ENCODE results near the gene PPM1H.

PPM1H gene

DNA sequence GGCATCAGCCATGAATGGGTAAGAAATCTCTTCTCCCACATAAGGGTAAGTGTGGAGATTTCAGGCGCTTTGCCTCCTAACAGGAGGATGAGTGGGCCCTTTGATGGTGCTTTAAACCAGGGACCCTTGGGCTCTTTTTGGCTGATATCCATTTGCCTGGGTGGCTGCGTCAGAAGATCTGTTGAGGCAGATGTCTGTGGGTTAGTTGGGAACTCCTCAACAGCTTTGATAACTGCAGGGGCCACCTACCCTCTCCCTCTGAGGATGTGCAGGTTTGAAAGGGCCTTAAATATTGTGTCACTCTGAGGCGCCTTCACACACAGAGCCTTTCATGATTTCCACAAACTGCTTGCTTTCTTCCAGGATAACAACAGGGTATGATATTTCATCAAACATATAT, 210.7 kb downstream of the PPM1H start:
- TF ChIP-seq, protein P1, sequence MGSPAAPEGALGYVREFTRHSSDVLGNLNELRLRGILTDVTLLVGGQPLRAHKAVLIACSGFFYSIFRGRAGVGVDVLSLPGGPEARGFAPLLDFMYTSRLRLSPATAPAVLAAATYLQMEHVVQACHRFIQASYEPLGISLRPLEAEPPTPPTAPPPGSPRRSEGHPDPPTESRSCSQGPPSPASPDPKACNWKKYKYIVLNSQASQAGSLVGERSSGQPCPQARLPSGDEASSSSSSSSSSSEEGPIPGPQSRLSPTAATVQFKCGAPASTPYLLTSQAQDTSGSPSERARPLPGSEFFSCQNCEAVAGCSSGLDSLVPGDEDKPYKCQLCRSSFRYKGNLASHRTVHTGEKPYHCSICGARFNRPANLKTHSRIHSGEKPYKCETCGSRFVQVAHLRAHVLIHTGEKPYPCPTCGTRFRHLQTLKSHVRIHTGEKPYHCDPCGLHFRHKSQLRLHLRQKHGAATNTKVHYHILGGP (tag by site-specific recombination; IDR thresholded peaks at IDR 0.05): no peak
- TF ChIP-seq ZNF433 (tag by site-specific recombination; IDR thresholded peaks at IDR 0.05; ENCODE audit: low read depth): no peak
- TF ChIP-seq ZNF571 (tag by site-specific recombination; IDR thresholded peaks at IDR 0.05): no peak
- no peak for TF ChIP-seq BCL11A (tag by site-specific recombination; IDR thresholded peaks at IDR 0.05; ENCODE audit: low read depth)
- TF ChIP-seq EGR2 (tag by site-specific recombination; IDR thresholded peaks at IDR 0.05; ENCODE audit: low read depth): peak; percentile 77
- TF ChIP-seq ZNF529 (tag by site-specific recombination; IDR thresholded peaks at IDR 0.05; ENCODE audit: insufficient replicate concordance): no peak
- TF ChIP-seq, protein P2, sequence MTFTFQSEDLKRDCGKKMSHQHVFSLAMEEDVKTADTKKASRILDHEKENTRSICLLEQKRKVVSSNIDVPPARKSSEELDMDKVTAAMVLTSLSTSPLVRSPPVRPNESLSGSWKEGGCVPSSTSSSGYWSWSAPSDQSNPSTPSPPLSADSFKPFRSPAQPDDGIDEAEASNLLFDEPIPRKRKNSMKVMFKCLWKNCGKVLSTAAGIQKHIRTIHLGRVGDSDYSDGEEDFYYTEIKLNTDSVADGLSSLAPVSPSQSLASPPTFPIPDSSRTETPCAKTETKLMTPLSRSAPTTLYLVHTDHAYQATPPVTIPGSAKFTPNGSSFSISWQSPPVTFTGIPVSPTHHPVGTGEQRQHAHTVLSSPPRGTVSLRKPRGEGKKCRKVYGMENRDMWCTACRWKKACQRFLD (tag by site-specific recombination; IDR thresholded peaks at IDR 0.05): no peak
- 0 out of 2 replicates have a peak, but pooled peaks have one; percentile 16 for TF ChIP-seq ZFHX2 (tag by site-specific recombination; conservative IDR thresholded peaks at IDR 0.05)
- Histone ChIP-seq H3K4me3 (ENCODE audit: low read depth, low read length) (no peak overlapping the region), H3K36me3 (ENCODE audit: control insufficient read depth in 2 of 2, insufficient read depth in 1 of 2, low read length in 2 of 2) (peaks cover 0 to 8% of the 10 kb centered on the region in 2 experiments; a peak in 1 of 3 replicates), H3K27ac (ENCODE audit: extremely low read depth, low read depth, low read length) (no peak overlapping the region), H3K9me3 (ENCODE audit: control insufficient read depth, insufficient read depth, low read depth, low read length) (no peaks in the 10 kb centered on the region), H3K4me1 (ENCODE audit: control insufficient read depth, insufficient read depth, low read length) (no peaks in the 10 kb centered on the region)
- ChIA-PET CTCF (no interaction called here), POLR2A (no interaction called here)

DNA sequence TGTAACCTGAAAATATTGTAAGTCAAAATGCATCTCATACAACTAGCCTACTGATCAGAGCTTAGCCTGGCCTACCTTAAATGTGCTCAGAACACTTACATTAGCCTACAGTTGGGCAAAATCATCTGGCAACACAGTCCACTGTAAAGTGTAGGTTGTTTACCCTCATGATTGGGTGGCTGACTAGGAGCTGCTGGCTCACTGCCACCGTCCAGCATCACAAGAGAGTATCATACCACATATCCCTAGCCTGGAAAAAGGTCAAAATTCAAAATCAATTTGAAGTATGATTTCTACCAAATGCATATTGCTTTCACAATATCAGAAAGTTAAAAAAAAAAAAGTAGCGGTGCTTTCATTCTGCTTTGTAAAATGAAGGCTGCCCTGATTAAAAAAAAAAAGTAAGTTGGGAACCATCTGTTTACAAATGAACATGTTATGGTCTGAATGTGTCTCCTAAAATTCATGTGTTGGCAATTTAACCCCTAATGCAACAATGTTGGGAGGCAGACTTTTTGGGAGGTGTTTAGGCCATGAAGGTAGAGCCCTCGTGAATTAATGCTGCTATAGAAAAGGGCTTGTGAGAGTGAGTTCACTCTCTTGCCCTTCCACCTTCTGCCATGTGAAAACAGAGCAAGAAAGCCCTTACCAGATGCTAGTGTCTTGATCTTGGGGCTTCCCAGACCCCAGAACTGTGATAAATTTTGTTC, 211.8 kb downstream of the PPM1H start:
- ChIA-PET POLR2A (no interaction called here), CTCF (no interaction called here)
- H3K4me1 ChIP-seq (ENCODE audit: control insufficient read depth, insufficient read depth, low read length): no peaks in the 10 kb centered on the region
- TF ChIP-seq MZF1 (tag by site-specific recombination; IDR thresholded peaks at IDR 0.05; ENCODE audit: borderline replicate concordance): no peak
- TF ChIP-seq ZNF274 (IDR thresholded peaks at IDR 0.05; ENCODE audit: low read length): no peak
- no peak for TF ChIP-seq ZNF274 (tag by site-specific recombination; IDR thresholded peaks at IDR 0.05; ENCODE audit: borderline replicate concordance)
- no peak for TF ChIP-seq ZNF514 (tag by site-specific recombination; IDR thresholded peaks at IDR 0.05)
- TF ChIP-seq, protein P3, sequence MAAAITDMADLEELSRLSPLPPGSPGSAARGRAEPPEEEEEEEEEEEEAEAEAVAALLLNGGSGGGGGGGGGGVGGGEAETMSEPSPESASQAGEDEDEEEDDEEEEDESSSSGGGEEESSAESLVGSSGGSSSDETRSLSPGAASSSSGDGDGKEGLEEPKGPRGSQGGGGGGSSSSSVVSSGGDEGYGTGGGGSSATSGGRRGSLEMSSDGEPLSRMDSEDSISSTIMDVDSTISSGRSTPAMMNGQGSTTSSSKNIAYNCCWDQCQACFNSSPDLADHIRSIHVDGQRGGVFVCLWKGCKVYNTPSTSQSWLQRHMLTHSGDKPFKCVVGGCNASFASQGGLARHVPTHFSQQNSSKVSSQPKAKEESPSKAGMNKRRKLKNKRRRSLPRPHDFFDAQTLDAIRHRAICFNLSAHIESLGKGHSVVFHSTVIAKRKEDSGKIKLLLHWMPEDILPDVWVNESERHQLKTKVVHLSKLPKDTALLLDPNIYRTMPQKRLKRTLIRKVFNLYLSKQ (tag by site-specific recombination; IDR thresholded peaks at IDR 0.05; ENCODE audit: borderline replicate concordance): no peak
- no peak for TF ChIP-seq ZSCAN30 (tag by site-specific recombination; IDR thresholded peaks at IDR 0.05)
- TF ChIP-seq ZNF423 (tag by site-specific recombination; IDR thresholded peaks at IDR 0.05): no peak
- no peak overlapping the region for H3K27ac ChIP-seq (ENCODE audit: extremely low read depth, low read depth, low read length)
- no peak overlapping the region for H3K4me3 ChIP-seq (ENCODE audit: low read depth, low read length)
- H3K9me3 ChIP-seq (ENCODE audit: control insufficient read depth, insufficient read depth, low read depth, low read length): no peaks in the 10 kb centered on the region
- H3K36me3 ChIP-seq (ENCODE audit: control insufficient read depth in 2 of 2, insufficient read depth in 1 of 2, low read length in 2 of 2): peaks cover 0 to 12% of the 10 kb centered on the region in 2 experiments; a peak in 1 of 3 replicates

DNA sequence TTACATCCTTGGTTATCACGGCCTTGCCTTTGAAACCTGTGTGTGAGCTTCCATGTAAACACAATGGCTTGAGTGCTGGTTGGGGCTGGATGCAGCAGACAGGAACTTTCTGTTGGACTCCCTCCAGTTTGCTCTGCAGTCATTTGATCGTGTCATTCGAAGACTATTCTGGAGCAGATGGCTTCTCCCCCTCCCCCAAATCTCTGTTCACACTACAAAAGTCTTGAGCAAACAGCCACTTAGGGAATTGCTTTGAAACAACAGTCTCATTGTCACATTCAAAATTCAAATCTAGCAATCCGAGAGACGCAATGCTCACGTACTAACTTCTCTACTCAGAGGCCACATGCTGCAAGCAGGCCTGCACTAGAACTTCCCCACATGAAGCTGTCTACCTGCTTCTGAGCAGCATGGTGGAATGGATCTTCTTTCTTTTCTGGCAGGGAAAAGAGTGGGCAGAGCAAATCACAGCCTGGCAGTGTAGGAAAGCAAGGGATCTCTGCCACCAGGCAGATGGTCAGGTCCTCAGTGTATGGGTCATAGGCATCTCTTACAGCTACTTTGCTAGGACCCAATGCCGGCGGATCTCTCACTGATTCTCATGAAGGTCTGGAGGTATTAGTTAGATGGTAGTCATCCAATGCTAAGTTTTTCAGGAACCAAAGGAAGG, 214.2 kb downstream of the PPM1H start:
- Histone ChIP-seq H3K27ac (ENCODE audit: extremely low read depth, low read depth, low read length) (no peak overlapping the region), H3K4me1 (ENCODE audit: control insufficient read depth, insufficient read depth, low read length) (no peaks in the 10 kb centered on the region), H3K4me3 (ENCODE audit: low read depth, low read length) (no peak overlapping the region), H3K9me3 (ENCODE audit: control insufficient read depth, insufficient read depth, low read depth, low read length) (no peaks in the 10 kb centered on the region), H3K36me3 (ENCODE audit: control insufficient read depth in 2 of 2, insufficient read depth in 1 of 2, low read length in 2 of 2) (peaks cover 0 to 12% of the 10 kb centered on the region in 2 experiments; a peak in 1 of 3 replicates)
- POLR2A ChIA-PET: no interaction called here
- CTCF ChIA-PET: no interaction called here
- no peak for TF ChIP-seq ZNF155 (tag by site-specific recombination; IDR thresholded peaks at IDR 0.05)
- TF ChIP-seq, protein P4, sequence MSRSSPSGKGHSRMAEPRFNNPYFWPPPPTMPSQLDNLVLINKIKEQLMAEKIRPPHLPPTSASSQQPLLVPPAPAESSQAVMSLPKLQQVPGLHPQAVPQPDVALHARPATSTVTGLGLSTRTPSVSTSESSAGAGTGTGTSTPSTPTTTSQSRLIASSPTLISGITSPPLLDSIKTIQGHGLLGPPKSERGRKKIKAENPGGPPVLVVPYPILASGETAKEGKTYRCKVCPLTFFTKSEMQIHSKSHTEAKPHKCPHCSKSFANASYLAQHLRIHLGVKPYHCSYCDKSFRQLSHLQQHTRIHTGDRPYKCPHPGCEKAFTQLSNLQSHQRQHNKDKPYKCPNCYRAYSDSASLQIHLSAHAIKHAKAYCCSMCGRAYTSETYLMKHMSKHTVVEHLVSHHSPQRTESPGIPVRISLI (tag by site-specific recombination; IDR thresholded peaks at IDR 0.05): no peak
- TF ChIP-seq ZNF133 (tag by site-specific recombination; IDR thresholded peaks at IDR 0.05): no peak
- TF ChIP-seq ZNF354C (tag by site-specific recombination; IDR thresholded peaks at IDR 0.05; ENCODE audit: borderline replicate concordance, low read depth): no peak
- TF ChIP-seq ZNF768 (tag by site-specific recombination; IDR thresholded peaks at IDR 0.05): no peak
- TF ChIP-seq, protein P5, sequence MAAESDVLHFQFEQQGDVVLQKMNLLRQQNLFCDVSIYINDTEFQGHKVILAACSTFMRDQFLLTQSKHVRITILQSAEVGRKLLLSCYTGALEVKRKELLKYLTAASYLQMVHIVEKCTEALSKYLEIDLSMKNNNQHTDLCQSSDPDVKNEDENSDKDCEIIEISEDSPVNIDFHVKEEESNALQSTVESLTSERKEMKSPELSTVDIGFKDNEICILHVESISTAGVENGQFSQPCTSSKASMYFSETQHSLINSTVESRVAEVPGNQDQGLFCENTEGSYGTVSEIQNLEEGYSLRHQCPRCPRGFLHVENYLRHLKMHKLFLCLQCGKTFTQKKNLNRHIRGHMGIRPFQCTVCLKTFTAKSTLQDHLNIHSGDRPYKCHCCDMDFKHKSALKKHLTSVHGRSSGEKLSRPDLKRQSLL (tag by site-specific recombination; IDR thresholded peaks at IDR 0.05): no peak
